ENCODE results near the gene DELE1.
A peak's percentile ranks its signal among the peaks of the same experiment; 100 is the strongest.

DELE1 gene

GRCh38 chr5:141957367-141957996 is 33.8 kb downstream of the DELE1 start:
- DNase-seq (ENCODE audit: low spot score): no peak

GRCh38 chr5:141958113-141958512 is 34.4 kb downstream of the DELE1 start, which contains the start of gene PCDH12:
Gene PCDH12 (minus strand): TSS chr5:141958202. CDS start chr5:141957851, 351 bp downstream.
- no peak for DNase-seq (ENCODE audit: low spot score)

- DNase-seq (ENCODE audit: low spot score): peak; percentile 19
Observed at GRCh38 chr5:141958546-141959172, 35.0 kb downstream of the DELE1 start.

GRCh38 chr5:141960018-141960417 is 36.3 kb downstream of the DELE1 start:
- DNase-seq (ENCODE audit: low spot score): no peak

GRCh38 chr5:141960449-141961323 is 37.0 kb downstream of the DELE1 start:
- peak; percentile 89 for DNase-seq (ENCODE audit: low spot score)

- no peak for DNase-seq (ENCODE audit: low spot score)
Observed at GRCh38 chr5:141961466-141961865, 37.8 kb downstream of the DELE1 start.

- DNase-seq (ENCODE audit: low spot score): no peak
Observed at GRCh38 chr5:141963701-141964100, 40.0 kb downstream of the DELE1 start.

- DNase-seq (ENCODE audit: low spot score): no peak
Observed at GRCh38 chr5:141965071-141965470, 41.4 kb downstream of the DELE1 start.

GRCh38 chr5:141966275-141966962 is 42.7 kb downstream of the DELE1 start:
- no peak for DNase-seq (ENCODE audit: low spot score)

GRCh38 chr5:141966963-141967333 is 43.3 kb downstream of the DELE1 start:
- no peak for DNase-seq (ENCODE audit: low spot score)

- DNase-seq (ENCODE audit: low spot score): peak; percentile 94
Observed at GRCh38 chr5:141968914-141969608, 45.4 kb downstream of the DELE1 start, which contains the start of gene RNF14. Gene RNF14 (plus strand): TSS chr5:141969105. CDS start chr5:141973589, 4,484 bp downstream.

GRCh38 chr5:141969783-141970771 is 46.4 kb downstream of the DELE1 start:
- peak; percentile 79 for DNase-seq (ENCODE audit: low spot score)

GRCh38 chr5:141973871-141974595 is 50.4 kb downstream of the DELE1 start:
- no peak for DNase-seq (ENCODE audit: low spot score)

GRCh38 chr5:141976176-141976575 is 52.5 kb downstream of the DELE1 start:
- DNase-seq (ENCODE audit: low spot score): no peak

GRCh38 chr5:141978389-141978788 is 54.7 kb downstream of the DELE1 start:
- DNase-seq (ENCODE audit: low spot score): no peak

GRCh38 chr5:141982626-141983025 is 59.0 kb downstream of the DELE1 start:
- no peak for DNase-seq (ENCODE audit: low spot score)

- DNase-seq (ENCODE audit: low spot score): no peak
Observed at GRCh38 chr5:141986072-141986471, 62.4 kb downstream of the DELE1 start.

- DNase-seq (ENCODE audit: low spot score): no peak
Observed at GRCh38 chr5:141989720-141990119, 66.0 kb downstream of the DELE1 start.

Data from RKO (cell line).